Psoas muscle (tissue), 8 donors: ENCODE measurements around the gene ITPRIP. TPM values are rescaled to one million over a fixed set of nuclear protein-coding genes. Genes with fewer than 3 reads are reported as not detected.

Experiments
- ATAC-seq, 4 donors: fragments of 200-7000 bp; cut with Tn5 transposase; one replicate each; pipeline ENCODE4 v1.9.1; 2020; ENCODE audit warnings: moderate library complexity in 3 of 4, mild to moderate bottlenecking in 2 of 4
- DNase-seq, 2 donors: peaks; one replicate each; pipeline ENCODE4 v3.0.0-alpha.2; 2020
- H3K27ac ChIP-seq: fragments of 200-600 bp; one replicate; pipeline ENCODE4 v1.8.0; 2022
- H3K27me3 ChIP-seq, 3 donors: fragments of 200-600 bp in 1 of 3; one replicate each; pipeline versions ENCODE4 v1.6.1 to v1.8.0; 2013 to 2022; ENCODE audit warnings: low read length in 2 of 3, mild to moderate bottlenecking in 2 of 3, moderate library complexity in 1 of 3; ENCODE audit not compliant: insufficient read depth in 3 of 3
- H3K36me3 ChIP-seq, 2 donors: fragments of 200-600 bp in 1 of 2; one replicate each; pipeline versions ENCODE4 v1.6.1 to v1.8.0; 2013 to 2022; ENCODE audit warnings: low read depth in 1 of 2, mild to moderate bottlenecking in 1 of 2, moderate library complexity in 1 of 2; ENCODE audit not compliant: insufficient read depth in 1 of 2
- H3K4me1 ChIP-seq: fragments of 200-600 bp; one replicate; pipeline ENCODE4 v1.8.0; 2022
- H3K4me3 ChIP-seq: fragments of 200-600 bp; one replicate; pipeline ENCODE4 v1.8.0; 2022; ENCODE audit warnings: mild to moderate bottlenecking
- H3K9me3 ChIP-seq: fragments of 200-600 bp; one replicate; pipeline ENCODE4 v1.8.0; 2022
- CTCF ChIP-seq: fragments of 200-600 bp; IDR thresholded peaks from one replicate; pipeline ENCODE4 v1.8.0; 2022; ENCODE audit warnings: antibody characterized with exemption
- WGBS, 3 donors: extraction: QIAGEN DNeasy Blood & Tissue Kit; methylation state at CpG; one replicate each; pipeline versions ENCODE4 v1.1.6 to v1.1.7; 2013; 5-methylcytosine and 5-hydroxymethylcytosine counted together
- intact Hi-C, 2 donors: fragments of 100-400 bp; cut with DNase I; formaldehyde crosslinking; loops; one replicate each; pipeline versions ENCODE4 v1.11.0 to v1.14.2; 2022
- polyA plus RNA-seq, 3 donors: library from polyadenylated mRNA; stranded (reverse); fragments of 200-250 nt; gene quantifications; one replicate each; pipeline ENCODE4 v1.2.3, GENCODE V29; 2013
- total RNA-seq, 4 donors: library from RNA; stranded (reverse); fragmentation: NEBNext Ultra II Directional in 2 of 4; extraction: Animal tissue kit (Norgen Biotek cat#: 25700) in 2 of 4; gene quantifications; one replicate each; pipeline versions ENCODE4 v1.2.1 to v1.2.4, GENCODE V29; 2021 to 2023
- donor health status: healthy with polysubstance abuse.
- donor health status: DM: no; HTN: no; CAD: no; lungs with moderate emphysema.
- donor health status: Bipolar disorder and iron deficiency.
- donor health status: healthy.
- donor health status: DM: yes; HTN: yes; CAD: no.
- donor health status: DM: no; HTN: no; CAD: no.
- donor health status: DM: no; HTN: no; CAD: no.
- donor health status: DM: yes; HTN: yes; CAD: no.

Gene ITPRIP
- total and polyA plus RNA-seq, 7 donors: 6.2 to 118 (median 9.7) TPM

- Histone ChIP-seq H3K4me1 (no peaks in the 10 kb centered on the region), H3K4me3 (no peak overlapping the region), H3K36me3 (no peaks in the 10 kb centered on the region), H3K27me3 (peaks cover 0 to 5% (median 0%) of the 10 kb centered on the region in 3 donors), H3K27ac (no peak overlapping the region), H3K9me3 (no peaks in the 10 kb centered on the region)
- TF ChIP-seq CTCF: no peak
- DNase-seq (no peak), ATAC-seq (no peak)
- WGBS, 3 donors: 78 to 91% (median 89%) methylated on average over 2 of the region's 2 CpGs
- intact Hi-C loops: no loop called here
These were observed 51.3 kb downstream of the ITPRIP start for GRCh38 chr10:104286939-104287338.

- DNase-seq: no peak
- intact Hi-C loops: no loop called here
- 71 to 84% (median 72%) methylated on average over 7 of the region's 7 CpGs for WGBS, 3 donors
- Histone ChIP-seq H3K36me3 (no peaks in the 10 kb centered on the region), H3K9me3 (no peaks in the 10 kb centered on the region), H3K27ac (no peak overlapping the region), H3K27me3 (peaks cover 0 to 5% (median 0%) of the 10 kb centered on the region in 3 donors), H3K4me3 (no peak overlapping the region), H3K4me1 (no peaks in the 10 kb centered on the region)
- no peak for TF ChIP-seq CTCF
- no peak for ATAC-seq
These were observed 53.4 kb downstream of the ITPRIP start for GRCh38 chr10:104284846-104285245.

GRCh38 chr10:104281694-104282093, 56.6 kb downstream of the ITPRIP start:
- TF ChIP-seq CTCF: no peak
- intact Hi-C loops: no loop called here
- Histone ChIP-seq H3K27ac (no peak overlapping the region), H3K27me3 (no peaks in the 10 kb centered on the region), H3K4me1 (no peaks in the 10 kb centered on the region), H3K9me3 (no peaks in the 10 kb centered on the region), H3K4me3 (no peak overlapping the region), H3K36me3 (peaks cover 0 to 3% of the 10 kb centered on the region in 2 donors)
- no peak for ATAC-seq
- DNase-seq: no peak
- 82 to 90% (median 84%) methylated on average over 3 of the region's 3 CpGs for WGBS, 3 donors

GRCh38 chr10:104279550-104280259, 58.6 kb downstream of the ITPRIP start:
- no peak for ATAC-seq
- Histone ChIP-seq H3K4me1 (no peaks in the 10 kb centered on the region), H3K27me3 (no peaks in the 10 kb centered on the region), H3K27ac (no peak overlapping the region), H3K9me3 (no peaks in the 10 kb centered on the region), H3K36me3 (peaks cover 0 to 3% of the 10 kb centered on the region in 2 donors), H3K4me3 (no peak overlapping the region)
- WGBS, 3 donors: 93 to 97% (median 97%) methylated on average over 3 of the region's 3 CpGs
- TF ChIP-seq CTCF: no peak
- intact Hi-C loops: no loop called here
- no peak for DNase-seq

GRCh38 chr10:104277785-104278184, 60.5 kb downstream of the ITPRIP start:
- Histone ChIP-seq H3K27ac (no peak overlapping the region), H3K4me1 (no peaks in the 10 kb centered on the region), H3K27me3 (no peaks in the 10 kb centered on the region), H3K36me3 (peaks cover 0 to 3% of the 10 kb centered on the region in 2 donors), H3K4me3 (no peak overlapping the region), H3K9me3 (no peaks in the 10 kb centered on the region)
- no peak for TF ChIP-seq CTCF
- intact Hi-C loops: no loop called here
- WGBS, 3 donors: 69 to 88% (median 78%) methylated on average over 2 of the region's 2 CpGs
- no peak for DNase-seq
- no peak for ATAC-seq
